Thymus (tissue), 11 donors: ENCODE results near the gene PARD3B. TPM values are rescaled to one million over a fixed set of nuclear protein-coding genes. Genes with fewer than 3 reads are reported as not detected.

Experiments used
- DNase-seq, 9 donors: peaks; one replicate each; pipeline ENCODE4 v3.0.0-alpha.2; 2013; ENCODE audit warnings: low spot score in 9 of 9, low read depth in 6 of 9, missing footprints in 1 of 9
- H3K27ac ChIP-seq, 2 donors: one replicate each; pipeline ENCODE4 v1.5.1; 2013; ENCODE audit warnings: control low read depth in 1 of 2, low read depth in 1 of 2, low read length in 1 of 2, mild to moderate bottlenecking in 1 of 2, moderate library complexity in 1 of 2
- H3K27me3 ChIP-seq, 2 donors: one replicate each; pipeline ENCODE4 v1.5.1; 2013; ENCODE audit warnings: low read length in 1 of 2; ENCODE audit not compliant: control insufficient read depth in 2 of 2, insufficient read depth in 1 of 2
- H3K36me3 ChIP-seq, 2 donors: one replicate each; pipeline ENCODE4 v1.5.1; 2013; ENCODE audit warnings: low read length in 1 of 2, mild to moderate bottlenecking in 1 of 2, moderate library complexity in 1 of 2; ENCODE audit not compliant: control insufficient read depth in 2 of 2, insufficient read depth in 2 of 2
- H3K4me1 ChIP-seq, 2 donors: one replicate each; pipeline ENCODE4 v1.5.1; 2013; ENCODE audit warnings: low read length in 2 of 2; ENCODE audit not compliant: control insufficient read depth in 2 of 2, insufficient read depth in 2 of 2
- H3K4me3 ChIP-seq, 2 donors: one replicate each; pipeline ENCODE4 v1.5.1; 2013; ENCODE audit warnings: low read length in 2 of 2, control low read depth in 1 of 2, mild to moderate bottlenecking in 1 of 2
- H3K9me3 ChIP-seq, 2 donors: one replicate each; pipeline ENCODE4 v1.5.1; 2013; ENCODE audit warnings: low read length in 1 of 2, mild to moderate bottlenecking in 1 of 2; ENCODE audit not compliant: control insufficient read depth in 2 of 2, insufficient read depth in 1 of 2
- WGBS: extraction: QIAGEN DNeasy Blood & Tissue Kit; methylation state at CpG from one replicate; pipeline ENCODE4 v1.1.7; 2013; 5-methylcytosine and 5-hydroxymethylcytosine counted together
- polyA plus RNA-seq: library from polyadenylated mRNA; stranded (reverse); fragments of 200-250 nt; gene quantifications from one replicate; pipeline ENCODE4 v1.2.3, GENCODE V29; 2013
- total RNA-seq: library from RNA; stranded (reverse); fragments of 120-200 nt; gene quantifications from one replicate; pipeline ENCODE4 v1.2.4, GENCODE V29; 2013
- donor health status: healthy.

PARD3B gene
- total and polyA plus RNA-seq, 2 donors = 1.0 to 2.4 TPM

- Histone ChIP-seq H3K4me3 (no peak overlapping the region), H3K9me3 (no peaks in the 10 kb centered on the region), H3K27ac (no peak overlapping the region), H3K27me3 (no peaks in the 10 kb centered on the region), H3K4me1 (no peaks in the 10 kb centered on the region), H3K36me3 (no peaks in the 10 kb centered on the region)
- no peak for DNase-seq
These were observed 246.0 kb downstream of the PARD3B start for GRCh38 chr2:204791230-204791629.

- H3K4me1 ChIP-seq = no peaks in the 10 kb centered on the region
- H3K9me3 ChIP-seq = peaks cover 0 to 3% of the 10 kb centered on the region in 2 donors
- no peak overlapping the region for H3K27ac ChIP-seq
- H3K36me3 ChIP-seq = no peaks in the 10 kb centered on the region
- no peak overlapping the region for H3K4me3 ChIP-seq
- H3K27me3 ChIP-seq = no peaks in the 10 kb centered on the region
- no peak for DNase-seq
- 96% methylated on average over 2 of the region's 2 CpGs for WGBS
These were observed 249.3 kb downstream of the PARD3B start for GRCh38 chr2:204794624-204795023.

- H3K27ac ChIP-seq = no peak overlapping the region
- 95% methylated on average over 1 of the region's 1 CpG for WGBS
- H3K4me3 ChIP-seq = no peak overlapping the region
- H3K4me1 ChIP-seq = no peaks in the 10 kb centered on the region
- H3K27me3 ChIP-seq = no peaks in the 10 kb centered on the region
- H3K9me3 ChIP-seq = peaks cover 0 to 3% of the 10 kb centered on the region in 2 donors
- no peak for DNase-seq
- H3K36me3 ChIP-seq = no peaks in the 10 kb centered on the region
These were observed 249.9 kb downstream of the PARD3B start for GRCh38 chr2:204795156-204795555.

GRCh38 chr2:204796581-204796980, 251.3 kb downstream of the PARD3B start:
- DNase-seq = no peak
- 92% methylated on average over 4 of the region's 4 CpGs for WGBS
- no peaks in the 10 kb centered on the region for H3K27me3 ChIP-seq

GRCh38 chr2:204799791-204800190, 254.5 kb downstream of the PARD3B start:
- 76% methylated on average over 2 of the region's 2 CpGs for WGBS
- H3K36me3 ChIP-seq = no peaks in the 10 kb centered on the region
- H3K9me3 ChIP-seq = peaks cover 0 to 3% of the 10 kb centered on the region in 2 donors
- no peak overlapping the region for H3K4me3 ChIP-seq
- no peak overlapping the region for H3K27ac ChIP-seq
- DNase-seq = no peak
- H3K27me3 ChIP-seq = no peaks in the 10 kb centered on the region
- H3K4me1 ChIP-seq = no peaks in the 10 kb centered on the region

More at GRCh38 chr2:204796581-204796980, 251.3 kb downstream of the PARD3B start:
- H3K9me3 ChIP-seq = peaks cover 0 to 3% of the 10 kb centered on the region in 2 donors
- no peaks in the 10 kb centered on the region for H3K4me1 ChIP-seq
- H3K4me3 ChIP-seq = no peak overlapping the region
- no peak overlapping the region for H3K27ac ChIP-seq
- H3K36me3 ChIP-seq = no peaks in the 10 kb centered on the region

GRCh38 chr2:204808494-204808893, 263.2 kb downstream of the PARD3B start:
- no peaks in the 10 kb centered on the region for H3K9me3 ChIP-seq
- no peak overlapping the region for H3K4me3 ChIP-seq
- no peaks in the 10 kb centered on the region for H3K36me3 ChIP-seq
- no peak overlapping the region for H3K27ac ChIP-seq
- H3K27me3 ChIP-seq = no peaks in the 10 kb centered on the region
- H3K4me1 ChIP-seq = no peaks in the 10 kb centered on the region
- DNase-seq = no peak

- no peaks in the 10 kb centered on the region for H3K4me1 ChIP-seq
- DNase-seq = no peak
- H3K4me3 ChIP-seq = no peak overlapping the region
- H3K27me3 ChIP-seq = no peaks in the 10 kb centered on the region
- 97% methylated on average over 5 of the region's 5 CpGs for WGBS
- H3K36me3 ChIP-seq = no peaks in the 10 kb centered on the region
- no peaks in the 10 kb centered on the region for H3K9me3 ChIP-seq
- H3K27ac ChIP-seq = no peak overlapping the region
These were observed 279.6 kb downstream of the PARD3B start for GRCh38 chr2:204824751-204825453.

GRCh38 chr2:204825681-204826080, 280.4 kb downstream of the PARD3B start:
- Histone ChIP-seq H3K4me3 (no peak overlapping the region), H3K27me3 (no peaks in the 10 kb centered on the region), H3K27ac (no peak overlapping the region), H3K9me3 (no peaks in the 10 kb centered on the region), H3K36me3 (no peaks in the 10 kb centered on the region), H3K4me1 (no peaks in the 10 kb centered on the region)
- no peak for DNase-seq
- 87% methylated on average over 5 of the region's 5 CpGs for WGBS

- 90% methylated on average over 9 of the region's 9 CpGs for WGBS
- no peaks in the 10 kb centered on the region for H3K9me3 ChIP-seq
- H3K27ac ChIP-seq = no peak overlapping the region
- no peaks in the 10 kb centered on the region for H3K27me3 ChIP-seq
- H3K4me3 ChIP-seq = no peak overlapping the region
- no peak for DNase-seq
- H3K4me1 ChIP-seq = no peaks in the 10 kb centered on the region
- no peaks in the 10 kb centered on the region for H3K36me3 ChIP-seq
These were observed 282.7 kb downstream of the PARD3B start for GRCh38 chr2:204827701-204828590.
